ENCODE data around the gene GRIN3B. TPM values are rescaled to one million over a fixed set of nuclear protein-coding genes. Genes with fewer than 3 reads are reported as not detected.

The GRIN3B gene
- total RNA-seq, 1 donor from 2014 or later = 1.4 TPM

- peaks cover 14% of the 10 kb centered on the region for H3K36me3 Mint-ChIP-seq (ENCODE audit: insufficient read depth)
- no peaks in the 10 kb centered on the region for H3K27me3 Mint-ChIP-seq
- DNase-seq (ENCODE audit: low spot score, unreplicated experiment) = peak; percentile 73
- no peaks in the 10 kb centered on the region for H3K9me3 Mint-ChIP-seq (ENCODE audit: low read depth)
- H3K4me1 Mint-ChIP-seq (ENCODE audit: low read depth) = peaks cover 7% of the 10 kb centered on the region
- peak overlapping the region; percentile 82 for H3K4me3 Mint-ChIP-seq (ENCODE audit: low read depth)
- TF ChIP-seq CTCF (IDR thresholded peaks at IDR 0.05; ENCODE audit: unreplicated experiment) = no peak
- peak overlapping the region; percentile 95 for H3K27ac Mint-ChIP-seq
These were observed 40.5 kb downstream of the GRIN3B start for GRCh38 chr19:1040476-1041271.

GRCh38 chr19:1041272-1041834, 41.1 kb downstream of the GRIN3B start:
- Mint-ChIP-seq H3K27ac (no peak overlapping the region), H3K4me1 (ENCODE audit: low read depth) (peaks cover 7% of the 10 kb centered on the region), H3K36me3 (ENCODE audit: insufficient read depth) (peaks cover 12% of the 10 kb centered on the region), H3K9me3 (ENCODE audit: low read depth) (no peaks in the 10 kb centered on the region), H3K4me3 (ENCODE audit: low read depth) (peak overlapping the region; percentile 82), H3K27me3 (no peaks in the 10 kb centered on the region)
- DNase-seq (ENCODE audit: low spot score, unreplicated experiment) = no peak
- no peak for TF ChIP-seq CTCF (IDR thresholded peaks at IDR 0.05; ENCODE audit: unreplicated experiment)

DNA sequence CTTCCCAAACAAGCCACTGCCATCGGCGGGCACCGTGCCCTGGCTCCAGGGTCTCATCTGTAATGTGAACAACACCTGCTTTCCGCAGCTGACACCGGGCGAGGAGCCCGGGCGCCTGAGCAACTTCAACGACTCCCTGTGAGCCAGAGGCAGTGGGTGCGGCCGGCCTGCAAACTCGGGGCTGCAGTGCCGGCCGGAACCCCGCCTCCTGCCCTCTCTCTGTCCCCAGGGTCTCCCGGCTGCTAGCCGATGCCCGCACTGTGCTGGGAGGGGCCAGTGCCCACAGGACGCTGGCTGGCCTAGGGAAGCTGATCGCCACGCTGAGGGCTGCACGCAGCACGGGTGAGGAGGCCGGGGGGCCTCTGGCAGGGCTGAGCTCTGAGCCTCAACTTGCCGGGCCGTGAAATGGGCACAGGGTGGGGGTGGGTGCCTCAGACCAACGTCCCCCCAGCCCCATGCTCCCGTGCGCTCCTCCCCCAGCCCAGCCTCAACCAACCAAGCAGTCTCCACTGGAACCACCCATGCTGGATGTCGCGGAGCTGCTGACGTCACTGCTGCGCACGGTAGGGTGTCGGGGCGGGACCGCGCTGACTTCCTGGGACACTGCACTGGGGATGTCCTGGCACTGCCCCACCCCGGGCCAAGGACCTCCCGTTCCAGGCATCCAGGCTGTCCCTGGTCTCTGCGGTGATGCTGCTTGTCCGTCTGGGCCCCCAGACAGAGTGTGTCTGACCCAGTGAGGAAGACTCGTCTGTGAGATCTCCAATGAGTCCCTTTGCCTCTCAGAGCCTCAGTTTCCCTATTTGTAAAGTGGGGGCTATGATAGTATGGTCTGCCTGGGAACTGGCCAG, 41.8 kb downstream of the GRIN3B start:
- no peak for DNase-seq (ENCODE audit: low spot score, unreplicated experiment)
- H3K27ac Mint-ChIP-seq = no peak overlapping the region
- peaks cover 7% of the 10 kb centered on the region for H3K4me1 Mint-ChIP-seq (ENCODE audit: low read depth)
- no peaks in the 10 kb centered on the region for H3K27me3 Mint-ChIP-seq
- no peak for TF ChIP-seq CTCF (IDR thresholded peaks at IDR 0.05; ENCODE audit: unreplicated experiment)
- peaks cover 9% of the 10 kb centered on the region for H3K36me3 Mint-ChIP-seq (ENCODE audit: insufficient read depth)
- no peak overlapping the region for H3K4me3 Mint-ChIP-seq (ENCODE audit: low read depth)
- H3K9me3 Mint-ChIP-seq (ENCODE audit: low read depth) = no peaks in the 10 kb centered on the region

DNA sequence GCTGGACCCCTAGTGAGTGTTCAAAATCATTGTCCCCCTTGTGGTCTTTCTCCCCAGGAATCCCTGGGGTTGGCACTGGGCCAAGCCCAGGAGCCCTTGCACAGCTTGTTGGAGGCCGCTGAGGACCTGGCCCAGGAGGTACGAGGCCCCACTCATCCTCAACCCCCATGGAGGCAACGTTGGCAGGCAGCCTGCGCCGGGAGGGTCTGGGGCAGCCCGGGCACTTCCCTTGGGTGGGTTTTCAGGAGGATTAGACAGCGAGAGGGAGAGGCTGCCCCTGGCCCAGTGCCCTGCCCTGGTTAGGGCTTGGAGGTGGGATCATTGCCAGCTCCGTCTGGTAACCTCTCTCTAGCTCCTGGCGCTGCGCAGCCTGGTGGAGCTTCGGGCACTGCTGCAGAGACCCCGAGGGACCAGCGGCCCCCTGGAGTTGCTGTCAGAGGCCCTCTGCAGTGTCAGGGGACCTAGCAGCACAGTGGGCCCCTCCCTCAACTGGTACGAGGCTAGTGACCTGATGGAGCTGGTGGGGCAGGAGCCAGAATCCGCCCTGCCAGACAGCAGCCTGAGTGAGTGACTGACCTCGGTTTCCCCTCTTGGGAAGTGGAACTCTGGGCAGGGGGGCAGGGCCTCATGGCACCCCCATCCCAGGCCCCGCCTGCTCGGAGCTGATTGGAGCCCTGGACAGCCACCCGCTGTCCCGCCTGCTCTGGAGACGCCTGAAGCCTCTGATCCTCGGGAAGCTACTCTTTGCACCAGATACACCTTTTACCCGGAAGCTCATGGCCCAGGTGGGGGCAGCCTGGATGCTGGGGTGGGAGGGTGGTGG, 42.7 kb downstream of the GRIN3B start:
- Mint-ChIP-seq H3K27ac (no peak overlapping the region), H3K9me3 (ENCODE audit: low read depth) (no peaks in the 10 kb centered on the region), H3K4me3 (ENCODE audit: low read depth) (no peak overlapping the region), H3K27me3 (no peaks in the 10 kb centered on the region), H3K36me3 (ENCODE audit: insufficient read depth) (peaks cover 4% of the 10 kb centered on the region), H3K4me1 (ENCODE audit: low read depth) (peaks cover 7% of the 10 kb centered on the region)
- DNase-seq (ENCODE audit: low spot score, unreplicated experiment) = no peak
- no peak for TF ChIP-seq CTCF (IDR thresholded peaks at IDR 0.05; ENCODE audit: unreplicated experiment)

All from progenitor cell of endocrine pancreas (in vitro differentiated cells).